ENCODE results near the gene PITPNM2. TPM values are rescaled to one million over a fixed set of nuclear protein-coding genes. Genes with fewer than 3 reads are reported as not detected.

Gene PITPNM2
- total RNA-seq, 1 donor from 2014 or later, result 7.5 TPM

- Mint-ChIP-seq H3K4me3 (peak overlapping the region; percentile 74), H3K36me3 (no peaks in the 10 kb centered on the region), H3K4me1 (peaks cover 14% of the 10 kb centered on the region), H3K9me3 (no peaks in the 10 kb centered on the region), H3K27me3 (ENCODE audit: low read depth) (peaks cover 27% of the 10 kb centered on the region), H3K27ac (no peak overlapping the region)
- DNase-seq (ENCODE audit: low spot score in 2 of 2, unreplicated experiment in 2 of 2), result no peak
- no peak for TF ChIP-seq CTCF (IDR thresholded peaks at IDR 0.05; ENCODE audit: unreplicated experiment)
These were observed 1.2 kb downstream of the PITPNM2 start for GRCh38 chr12:123149501-123150274.

GRCh38 chr12:123149088-123149487, 1.8 kb downstream of the PITPNM2 start:
- Mint-ChIP-seq H3K27ac (no peak overlapping the region), H3K27me3 (ENCODE audit: low read depth) (peaks cover 27% of the 10 kb centered on the region), H3K4me1 (peaks cover 14% of the 10 kb centered on the region), H3K36me3 (no peaks in the 10 kb centered on the region), H3K4me3 (peak overlapping the region; percentile 74), H3K9me3 (no peaks in the 10 kb centered on the region)
- DNase-seq (ENCODE audit: low spot score in 2 of 2, unreplicated experiment in 2 of 2), result no peak
- TF ChIP-seq CTCF (IDR thresholded peaks at IDR 0.05; ENCODE audit: unreplicated experiment), result no peak

- Mint-ChIP-seq H3K9me3 (no peaks in the 10 kb centered on the region), H3K4me1 (peaks cover 14% of the 10 kb centered on the region), H3K36me3 (no peaks in the 10 kb centered on the region), H3K4me3 (no peak overlapping the region), H3K27ac (no peak overlapping the region), H3K27me3 (ENCODE audit: low read depth) (peaks cover 27% of the 10 kb centered on the region)
- no peak for DNase-seq (ENCODE audit: low spot score in 2 of 2, unreplicated experiment in 2 of 2)
- no peak for TF ChIP-seq CTCF (IDR thresholded peaks at IDR 0.05; ENCODE audit: unreplicated experiment)
These were observed 2.2 kb downstream of the PITPNM2 start for GRCh38 chr12:123148655-123149054.

- H3K4me3 Mint-ChIP-seq, result no peak overlapping the region
- TF ChIP-seq CTCF (IDR thresholded peaks at IDR 0.05; ENCODE audit: unreplicated experiment), result no peak
- DNase-seq (ENCODE audit: low spot score in 2 of 2, unreplicated experiment in 2 of 2), result no peak
- H3K27me3 Mint-ChIP-seq (ENCODE audit: low read depth), result peaks cover 27% of the 10 kb centered on the region
- H3K36me3 Mint-ChIP-seq, result no peaks in the 10 kb centered on the region
- H3K27ac Mint-ChIP-seq, result no peak overlapping the region
- H3K4me1 Mint-ChIP-seq, result peaks cover 14% of the 10 kb centered on the region
- H3K9me3 Mint-ChIP-seq, result no peaks in the 10 kb centered on the region
These were observed 2.7 kb downstream of the PITPNM2 start for GRCh38 chr12:123148223-123148622.

- no peak for TF ChIP-seq CTCF (IDR thresholded peaks at IDR 0.05; ENCODE audit: unreplicated experiment)
- peaks cover 36% of the 10 kb centered on the region for H3K4me1 Mint-ChIP-seq
- H3K27me3 Mint-ChIP-seq (ENCODE audit: low read depth), result peaks cover 22% of the 10 kb centered on the region
- H3K9me3 Mint-ChIP-seq, result no peaks in the 10 kb centered on the region
- no peak overlapping the region for H3K4me3 Mint-ChIP-seq
- no peak overlapping the region for H3K27ac Mint-ChIP-seq
- no peak for DNase-seq (ENCODE audit: low spot score in 2 of 2, unreplicated experiment in 2 of 2)
- no peaks in the 10 kb centered on the region for H3K36me3 Mint-ChIP-seq
These were observed 5.7 kb downstream of the PITPNM2 start for GRCh38 chr12:123145211-123145610.
